Retina (tissue), 1 donor: Measurements from ENCODE around the gene C1orf116.
A peak's percentile ranks its signal among the peaks of the same experiment; 100 is the strongest.

ENCODE experiments used
- DNase-seq: peaks from one replicate; pipeline ENCODE4 v3.0.0-alpha.2; 2016

The C1orf116 gene

DNA sequence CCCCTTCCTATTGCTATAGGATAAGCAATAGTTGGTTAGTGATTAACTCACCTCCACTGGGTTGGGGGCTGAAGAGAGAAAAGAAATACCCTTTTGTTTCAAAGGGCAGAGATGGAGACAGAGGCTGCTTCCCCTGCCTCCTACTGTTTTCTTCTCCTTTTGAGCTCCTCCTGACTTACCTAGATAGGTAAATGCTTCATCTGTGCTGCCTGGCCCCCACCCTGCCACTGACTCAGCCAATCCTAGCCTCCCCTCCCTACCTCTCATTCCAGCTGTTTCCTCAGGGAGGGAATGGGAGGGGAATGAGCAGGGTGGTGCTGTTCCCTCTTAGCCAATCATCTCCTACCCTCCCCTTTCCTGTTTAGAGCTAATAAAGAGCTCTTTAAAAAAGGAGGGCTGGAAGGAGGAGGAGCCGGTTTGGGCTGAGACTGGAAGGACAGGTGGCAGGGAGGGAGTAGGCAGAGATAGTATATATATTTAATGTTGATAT is at the start of gene C1orf116:
Gene C1orf116, minus strand, starts transcription at position 229 of the 490 bp plus-strand sequence. CDS start 5,158 bp downstream, outside the sequence.
- DNase-seq, result no peak

DNA sequence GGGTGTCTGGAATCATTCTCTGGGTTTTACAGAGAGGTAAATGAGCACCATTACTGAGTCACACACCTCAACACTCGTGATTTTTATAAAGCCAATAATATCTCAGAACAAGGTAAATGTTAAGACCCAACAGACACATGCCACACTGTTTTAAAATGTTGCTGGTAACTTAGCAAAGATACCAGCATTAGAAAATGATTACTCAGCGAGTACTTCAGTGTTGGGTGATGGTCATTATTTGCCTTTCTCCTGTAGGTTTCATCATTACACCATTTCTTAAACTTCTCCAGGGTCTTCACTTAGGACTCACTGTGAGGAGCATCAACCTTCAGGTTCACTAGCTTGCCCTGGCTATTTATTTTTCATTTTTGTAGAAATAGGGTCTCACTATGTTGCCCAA is 49.2 kb upstream of the C1orf116 start:
- no peak for DNase-seq

DNA sequence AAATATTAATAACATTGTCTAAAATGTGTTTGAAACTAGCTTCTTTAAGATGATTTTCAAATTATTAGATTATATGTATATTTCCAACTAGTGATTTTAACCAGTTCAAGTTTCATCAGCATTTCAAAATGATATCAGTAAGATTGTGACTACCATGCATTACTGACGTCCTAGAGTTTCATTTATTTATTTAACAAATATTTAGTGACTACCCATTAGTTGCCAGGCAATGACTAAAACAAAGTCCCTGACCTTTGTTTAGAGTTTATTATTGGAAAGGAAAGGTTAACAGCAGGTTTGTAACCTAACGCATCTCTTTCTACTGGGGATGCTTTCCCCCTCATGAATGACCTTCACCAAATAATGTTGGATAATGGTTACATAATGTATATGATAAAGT is 48.5 kb upstream of the C1orf116 start:
- no peak for DNase-seq

DNA sequence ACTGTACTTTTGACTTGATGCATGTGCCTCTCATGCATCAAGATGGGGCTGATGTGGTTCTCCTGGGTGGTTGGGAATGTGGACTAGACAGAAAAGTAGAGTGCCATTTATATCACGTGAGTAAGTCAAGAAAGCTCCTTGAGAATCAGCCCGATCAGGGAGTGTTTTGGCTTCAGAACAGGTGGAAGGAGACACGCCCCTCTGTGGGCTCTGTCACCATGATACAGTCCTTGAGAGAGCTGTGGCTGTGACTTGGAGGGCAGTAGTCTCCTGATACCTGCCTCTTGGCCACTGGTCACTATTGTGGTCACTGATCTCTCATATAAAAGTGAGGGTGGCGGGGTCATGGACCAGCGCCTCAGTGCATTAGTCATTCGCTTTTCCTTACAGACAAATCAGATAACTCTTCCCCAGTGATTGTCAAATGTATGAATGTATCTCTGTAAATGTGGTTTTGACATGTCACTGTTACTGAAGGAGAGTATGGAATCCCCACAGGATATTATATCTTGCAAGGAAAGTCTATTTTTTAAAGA is 47.2 kb upstream of the C1orf116 start:
- DNase-seq, result no peak

DNA sequence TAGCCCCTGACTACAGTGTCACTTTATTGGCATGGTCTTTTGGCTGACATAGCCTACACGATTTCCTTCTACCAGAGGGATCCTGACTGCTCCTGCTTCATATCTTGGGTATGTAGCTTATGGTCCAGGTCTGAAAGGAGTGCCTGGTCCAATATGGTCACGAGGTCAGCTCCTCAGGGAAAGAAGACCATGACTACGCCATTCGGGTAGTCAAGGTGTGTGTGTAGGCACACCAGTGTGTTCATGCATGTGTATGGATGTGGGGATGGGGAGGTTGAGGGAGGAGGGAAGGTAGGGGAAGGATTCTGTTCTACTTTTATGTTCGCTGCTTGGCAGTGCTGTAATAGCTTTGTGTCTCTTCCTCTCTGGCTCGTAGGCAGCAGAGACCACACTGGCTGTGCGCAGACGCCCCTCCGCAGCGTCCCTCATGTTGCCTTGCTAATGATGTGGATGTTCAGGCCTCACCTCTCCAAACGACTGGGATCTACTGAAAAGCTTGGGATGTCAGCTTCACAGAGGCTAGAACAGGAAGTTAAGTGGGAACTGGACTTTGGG is 46.1 kb upstream of the C1orf116 start:
- DNase-seq, result no peak

DNA sequence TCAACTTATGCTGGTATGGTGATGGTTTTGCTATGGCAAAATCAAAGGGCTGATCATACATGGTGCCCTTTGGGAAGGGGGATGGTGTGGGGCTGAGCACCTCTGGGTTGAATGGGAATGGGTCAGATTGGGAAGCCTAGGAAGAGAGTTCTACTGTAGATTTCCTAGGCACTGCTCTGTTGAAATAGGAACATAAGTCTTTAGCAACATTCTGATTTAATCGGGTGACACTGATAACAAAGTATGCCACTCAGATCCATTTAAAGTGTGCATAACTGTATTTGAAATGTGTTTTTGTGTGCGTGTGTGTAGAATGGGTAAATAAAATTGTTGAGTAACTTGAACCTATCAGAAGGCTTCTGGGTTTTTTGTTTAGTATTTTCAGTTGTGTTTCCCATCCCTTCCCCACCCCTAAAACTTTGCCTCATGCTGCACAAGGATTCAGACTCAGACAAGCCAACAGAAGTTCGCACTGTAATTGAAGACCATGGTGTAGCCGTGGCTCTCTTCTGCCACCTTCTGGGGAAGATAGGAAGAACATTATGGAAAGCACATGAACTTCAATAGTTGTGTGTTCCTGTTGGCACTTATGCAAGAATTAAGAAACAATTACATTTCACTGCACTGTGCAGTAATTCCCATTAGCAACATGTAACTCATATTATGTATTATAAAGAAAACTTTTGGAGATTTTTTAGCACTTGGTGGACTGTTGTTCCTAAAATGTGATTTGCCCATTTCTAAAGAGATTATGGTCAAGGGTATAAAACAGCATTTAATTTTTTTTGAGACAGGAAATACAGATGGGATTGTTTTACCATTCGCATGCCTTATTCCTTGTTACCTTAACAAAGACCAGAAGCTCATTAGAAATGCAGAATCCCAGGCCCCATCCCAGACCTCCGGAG is 45.2 kb upstream of the C1orf116 start:
- DNase-seq, result peak; percentile 56

DNA sequence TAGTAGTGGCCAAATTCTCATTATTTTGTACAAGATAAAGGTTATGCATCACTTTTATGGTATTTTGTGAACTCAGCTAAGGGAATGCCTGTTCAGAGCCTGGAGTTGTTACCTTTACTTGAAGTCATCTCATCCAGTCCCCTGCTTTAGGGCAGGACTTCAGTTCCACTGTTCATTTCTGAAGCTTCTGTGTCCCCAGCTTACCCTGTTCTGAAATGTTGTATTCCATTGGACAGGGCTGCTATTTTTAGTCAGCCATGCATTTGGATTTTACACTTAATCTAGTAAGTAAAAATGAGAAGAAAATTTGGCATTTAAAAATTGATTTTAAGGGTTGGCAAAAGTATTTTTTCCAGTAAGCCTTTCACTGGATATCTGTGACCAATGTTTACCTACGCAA is 44.5 kb upstream of the C1orf116 start:
- no peak for DNase-seq

DNA sequence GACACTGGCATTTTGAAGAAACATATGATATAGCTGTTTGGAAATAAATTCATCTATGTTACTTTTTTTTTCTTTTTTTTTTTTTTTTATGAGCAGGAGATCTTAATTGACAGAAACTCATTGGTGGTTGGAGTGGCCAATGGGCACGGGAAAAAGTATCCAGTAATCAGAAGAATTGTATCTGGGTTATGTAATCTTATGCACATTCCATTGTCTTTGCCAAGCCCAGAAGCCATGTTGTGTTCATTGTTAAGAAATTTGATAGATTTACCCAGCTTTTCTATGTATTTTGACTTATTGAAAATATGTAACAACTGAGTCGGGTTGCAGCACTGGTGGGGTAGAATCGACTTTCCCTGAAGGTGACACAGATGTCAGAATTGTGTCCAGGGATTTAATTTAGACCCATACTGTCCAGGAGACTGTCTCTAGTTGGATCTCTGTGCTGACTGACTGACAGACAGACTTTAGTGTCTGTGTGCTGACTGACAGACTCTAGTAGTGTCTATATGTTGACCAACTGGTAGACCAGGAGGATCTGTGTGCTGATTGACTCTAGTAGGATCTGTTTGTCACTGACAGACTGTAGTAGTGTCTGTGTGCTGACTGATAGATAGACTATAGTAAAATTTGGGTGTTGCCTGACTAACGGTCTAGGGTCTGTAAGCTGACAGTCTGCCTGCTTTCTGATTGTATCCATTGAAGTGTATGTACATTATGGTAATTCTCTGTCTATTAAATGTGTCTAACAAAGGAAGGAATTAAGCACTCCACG is 43.8 kb upstream of the C1orf116 start:
- no peak for DNase-seq

DNA sequence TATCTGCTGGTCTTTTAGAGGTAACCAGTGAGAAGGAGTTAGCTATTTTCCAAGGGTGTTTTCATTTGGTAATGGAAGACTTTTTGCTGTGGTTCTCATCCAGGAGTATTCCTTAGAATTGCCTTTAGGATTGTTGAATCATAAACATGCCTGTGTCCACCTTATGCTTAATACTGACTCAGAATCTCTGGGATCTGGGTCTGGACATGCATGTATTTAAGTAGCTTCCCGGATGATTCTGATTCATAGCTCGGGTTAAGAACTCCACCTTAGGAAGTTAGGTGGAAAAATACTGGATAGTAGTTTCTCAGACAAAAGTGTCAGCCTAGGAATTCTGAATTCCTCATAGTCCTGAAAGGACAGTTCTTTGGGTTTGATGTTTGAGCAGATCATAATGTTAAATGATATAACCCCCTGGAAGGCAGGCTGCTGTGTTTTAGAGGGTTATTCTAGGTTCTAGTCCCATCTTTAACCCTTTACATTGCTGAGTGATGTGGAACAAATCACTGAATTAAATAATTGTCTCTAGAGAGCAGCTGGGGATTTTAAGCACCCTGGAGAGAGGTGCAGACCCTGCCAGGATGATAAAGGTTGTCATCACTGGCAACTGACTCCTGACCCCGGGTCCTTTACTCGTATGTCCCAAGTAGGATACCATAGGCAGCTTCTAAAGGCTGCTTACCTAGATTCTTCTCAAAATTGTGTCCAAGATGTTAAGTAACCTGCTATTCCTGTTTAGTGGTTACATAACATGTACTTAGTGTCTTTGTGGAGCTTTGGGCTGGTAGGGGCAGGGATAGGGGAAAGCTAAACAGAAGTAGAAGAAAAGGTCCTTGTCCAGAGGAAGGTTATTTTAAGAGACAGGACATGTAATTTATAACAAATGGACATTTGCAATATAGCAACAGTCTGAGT is 41.6 kb upstream of the C1orf116 start:
- DNase-seq, result no peak

DNA sequence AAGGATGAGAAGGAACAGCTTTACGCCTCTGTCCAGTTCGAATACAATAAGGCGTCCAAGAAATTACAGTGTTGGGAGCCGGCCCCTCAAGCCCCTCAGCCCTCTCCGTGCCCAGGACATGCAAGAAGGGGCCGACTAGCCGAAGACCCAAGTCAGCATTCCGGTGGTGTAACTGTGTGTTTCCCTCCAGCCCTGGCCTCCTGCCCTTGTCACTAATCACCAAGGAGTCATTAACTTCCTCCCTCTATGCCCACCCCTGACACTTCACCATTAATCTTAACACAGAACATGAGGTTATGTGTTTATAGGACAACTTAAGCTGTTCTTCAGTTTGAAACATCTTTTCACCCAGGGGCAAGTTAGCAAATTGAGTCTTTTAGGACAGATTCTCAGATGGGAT is 39.7 kb upstream of the C1orf116 start:
- DNase-seq, result no peak

DNA sequence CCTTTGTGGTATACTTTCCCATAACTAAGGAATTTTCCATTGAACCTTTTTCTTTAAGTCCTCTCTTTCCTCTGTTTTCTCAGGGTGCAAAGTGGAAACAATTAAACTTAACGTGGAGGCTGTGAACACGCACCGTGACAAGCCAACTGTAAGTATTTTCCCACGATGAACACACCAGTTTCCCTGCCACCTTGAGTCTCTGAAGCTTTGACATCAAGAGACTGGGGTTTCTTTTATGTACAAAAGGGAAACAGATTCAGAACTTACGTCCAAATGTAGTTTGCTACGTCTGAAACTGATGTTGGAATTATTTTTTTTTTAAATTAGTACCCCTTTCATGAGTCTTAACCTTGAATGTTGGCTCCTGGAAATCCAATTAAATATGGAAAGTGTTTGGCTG is 38.9 kb upstream of the C1orf116 start:
- no peak for DNase-seq

DNA sequence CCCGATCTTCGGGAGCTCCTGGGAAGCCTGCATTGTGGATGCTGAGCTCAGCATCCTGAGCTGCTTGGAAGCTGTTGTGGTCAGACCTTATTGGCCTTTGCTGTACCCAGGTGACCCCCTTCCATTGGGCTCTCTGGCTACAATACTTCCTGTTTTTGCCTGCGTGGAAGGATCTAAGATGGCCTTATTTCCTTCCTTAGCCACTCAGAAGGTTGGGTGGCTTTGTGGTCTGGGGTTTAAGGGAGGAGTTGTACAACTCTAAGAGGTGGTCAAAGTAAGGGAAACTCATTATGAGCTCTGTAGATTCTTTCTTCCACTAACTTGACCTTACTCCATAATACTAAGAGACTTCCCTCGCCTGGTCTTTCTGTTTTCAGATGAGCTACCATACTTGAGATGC is 38.3 kb upstream of the C1orf116 start:
- DNase-seq, result no peak

DNA sequence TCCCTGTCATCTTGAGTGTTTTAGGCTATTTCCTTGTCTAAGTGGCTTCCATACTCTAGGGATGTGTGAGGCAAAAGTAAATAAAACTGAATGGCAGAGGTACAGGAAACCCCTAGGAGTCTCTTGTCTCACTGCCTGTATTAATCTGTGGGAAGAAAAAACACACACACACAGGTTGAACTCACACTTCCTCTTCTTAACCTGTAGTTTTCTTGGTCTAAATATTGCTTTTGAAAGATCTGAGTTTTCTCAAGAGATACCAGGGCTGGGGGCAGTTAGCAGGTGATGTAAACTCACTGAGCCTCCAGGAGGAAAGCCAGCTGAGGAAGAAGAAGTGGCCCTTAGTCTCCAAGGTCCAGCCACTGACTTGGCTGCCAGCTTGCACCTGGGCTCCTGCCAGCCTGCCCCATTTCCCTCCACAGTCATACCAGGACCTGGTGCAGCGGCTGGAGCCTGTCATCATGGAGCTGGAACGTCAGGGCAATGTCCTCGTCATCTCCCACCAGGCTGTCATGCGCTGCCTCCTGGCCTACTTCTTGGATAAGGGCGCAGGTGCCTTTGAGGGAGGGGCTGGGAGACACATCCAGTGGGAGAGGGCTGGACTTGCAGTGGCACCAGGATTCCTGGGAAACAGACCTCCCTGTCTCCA is 37.4 kb upstream of the C1orf116 start:
- DNase-seq, result no peak

DNA sequence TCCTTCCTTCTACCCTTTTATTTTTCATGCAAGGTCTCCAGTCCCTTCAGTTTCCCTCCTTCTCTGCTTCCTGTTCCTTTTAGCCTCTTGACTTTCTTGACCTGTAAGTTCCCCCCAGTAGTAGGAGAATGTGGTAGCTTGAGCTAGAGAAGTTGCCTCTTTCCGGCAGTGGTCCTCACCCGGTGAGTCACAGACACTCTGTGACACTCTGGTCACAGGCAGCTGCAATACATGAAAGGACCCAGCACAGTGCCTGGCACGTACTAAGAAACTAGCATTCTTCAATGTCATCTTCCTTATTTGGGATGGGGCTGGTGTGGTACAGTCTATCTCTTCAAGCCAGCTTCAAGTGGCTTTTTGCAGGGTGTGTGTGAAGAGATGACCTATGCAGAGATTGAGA is 36.5 kb upstream of the C1orf116 start:
- no peak for DNase-seq

DNA sequence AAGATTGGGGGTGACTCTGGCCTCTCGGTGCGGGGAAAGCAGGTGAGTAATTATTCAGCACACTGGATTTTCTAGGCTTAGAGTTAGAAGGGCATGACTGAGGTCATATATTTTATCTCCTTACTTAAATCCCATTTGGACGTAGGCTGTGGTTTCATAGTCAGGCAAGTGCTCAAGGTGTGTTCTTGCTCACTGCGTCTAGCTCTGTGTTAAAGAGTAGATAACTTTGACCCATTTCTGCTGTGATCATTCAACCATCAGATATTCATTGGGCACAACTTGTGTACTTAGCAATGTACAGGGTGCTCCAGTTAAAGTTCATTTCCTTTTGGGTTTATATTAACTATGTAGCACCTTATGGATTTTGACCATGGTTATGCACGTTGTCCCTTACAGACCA is 35.1 kb upstream of the C1orf116 start:
- DNase-seq, result no peak

DNA sequence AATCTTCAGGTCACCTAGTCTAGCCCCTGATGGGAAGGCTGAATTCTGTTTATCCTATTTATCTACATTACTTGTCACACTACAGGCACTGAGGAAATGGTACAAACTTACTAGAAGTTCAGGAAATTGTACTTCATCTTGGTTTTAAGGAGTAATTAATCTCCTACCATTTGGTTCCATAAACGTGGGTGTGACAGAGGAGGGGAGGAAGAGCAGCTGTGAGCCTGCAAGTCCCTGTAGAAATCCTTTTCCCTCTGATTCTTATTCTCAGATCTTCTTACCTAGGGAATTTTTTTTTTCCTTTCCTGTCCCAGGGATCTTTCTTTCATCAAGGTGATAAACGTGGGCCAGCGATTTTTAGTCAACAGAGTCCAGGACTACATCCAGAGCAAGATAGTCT is 34.6 kb upstream of the C1orf116 start:
- DNase-seq, result no peak

DNA sequence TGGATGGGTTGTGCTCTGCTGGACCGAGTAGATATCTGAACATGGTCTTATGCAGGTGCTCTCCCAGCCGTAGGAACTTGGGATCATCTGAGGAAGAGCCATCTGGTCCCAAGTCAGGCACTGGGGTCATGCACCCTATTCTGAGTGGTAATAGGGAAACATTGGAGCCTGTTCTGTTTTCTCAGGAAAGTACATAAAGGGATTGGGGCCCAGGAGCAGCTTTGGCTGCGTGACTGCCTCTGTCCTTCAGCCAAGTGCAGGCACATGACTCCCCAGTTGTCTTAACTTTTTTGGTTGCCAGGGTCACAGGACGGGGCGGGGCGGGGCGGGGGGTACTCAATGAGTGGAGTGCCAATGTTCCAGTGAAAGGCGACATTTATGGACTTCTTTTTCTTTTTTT is 32.0 kb upstream of the C1orf116 start:
- DNase-seq, result no peak

DNA sequence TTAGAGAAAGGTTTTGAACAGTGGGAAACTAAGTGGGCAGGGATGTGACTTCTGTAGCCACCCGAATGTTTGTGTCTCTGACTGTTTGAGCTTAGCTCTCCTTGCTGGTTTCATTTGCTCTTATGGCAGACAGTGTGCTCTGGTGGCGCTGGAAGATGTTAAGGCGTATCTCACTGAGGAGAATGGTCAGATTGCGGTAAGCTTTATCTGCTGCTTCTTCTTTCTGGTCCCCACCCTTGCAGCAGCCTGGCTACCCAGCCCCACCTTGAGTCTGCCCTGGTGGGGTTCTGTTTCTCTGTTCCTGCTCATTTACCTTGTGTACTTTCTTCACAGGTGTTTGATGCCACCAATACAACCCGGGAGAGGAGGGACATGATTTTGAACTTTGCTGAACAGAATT is 30.5 kb upstream of the C1orf116 start:
- DNase-seq, result no peak

DNA sequence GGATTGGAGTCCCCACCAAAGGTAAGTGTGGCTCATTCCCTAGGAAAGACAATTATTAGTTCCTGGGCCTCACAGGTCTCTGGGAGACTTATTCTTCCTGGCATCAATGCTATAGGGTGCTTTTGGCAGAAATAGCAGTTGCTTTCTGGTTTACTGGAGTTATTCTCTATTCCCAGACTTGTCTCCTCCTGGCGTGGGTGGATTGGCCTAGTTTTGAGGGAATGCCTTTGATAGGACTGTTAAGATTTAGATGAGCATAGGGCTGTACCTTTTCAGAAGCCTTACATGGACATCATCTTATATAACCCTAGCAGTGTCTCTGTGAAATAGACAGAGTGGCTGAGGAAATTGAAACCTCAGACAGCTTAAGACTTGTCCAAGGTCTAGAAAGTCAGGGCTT is 29.5 kb upstream of the C1orf116 start:
- no peak for DNase-seq

DNA sequence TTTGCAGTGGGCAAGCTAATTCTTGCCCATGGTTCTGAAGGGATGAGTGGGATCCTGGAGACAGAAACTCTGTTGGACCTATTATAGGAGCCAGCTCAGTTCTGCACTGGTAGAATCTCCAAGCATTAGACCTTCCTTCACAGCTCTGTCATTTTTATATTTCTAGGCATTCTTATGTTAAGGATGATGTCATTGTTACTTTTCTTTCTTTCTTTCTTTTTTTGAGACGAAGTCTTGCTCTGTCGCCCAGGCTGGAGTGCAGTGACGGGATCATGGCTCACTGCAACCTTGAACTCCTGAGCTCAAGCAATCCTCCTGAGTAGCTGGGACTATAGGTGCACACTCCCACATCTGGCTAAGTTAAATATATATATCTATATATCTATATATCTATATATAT is 28.0 kb upstream of the C1orf116 start:
- DNase-seq, result no peak

DNA sequence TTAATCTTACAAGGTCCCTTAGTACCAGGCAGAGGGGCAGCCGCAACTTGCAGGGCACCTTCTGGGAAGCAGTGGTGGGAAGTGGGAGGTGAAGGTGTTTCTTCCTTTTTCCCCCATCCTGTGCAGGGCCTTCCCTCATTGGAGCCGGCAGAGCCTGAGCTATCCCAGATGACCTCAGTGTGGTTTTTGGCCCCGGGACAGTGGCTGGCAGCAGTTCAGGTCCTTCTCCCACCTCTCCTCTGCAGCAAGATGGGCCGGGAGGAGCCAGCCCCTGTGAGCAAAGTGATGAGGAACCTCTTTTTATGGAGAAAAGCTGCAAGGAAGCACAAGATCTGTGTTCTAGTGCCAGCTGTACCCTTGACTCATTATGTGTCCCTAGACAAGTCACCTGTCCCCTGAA is 27.3 kb upstream of the C1orf116 start:
- DNase-seq, result no peak
